ENCODE data around the gene IPO9. TPM values are rescaled to one million over a fixed set of nuclear protein-coding genes. Genes with fewer than 3 reads are reported as not detected.

IPO9 gene
- total RNA-seq, 2 experiments from 2014 or later = 69.2 to 69.4 TPM

GRCh38 chr1:201885531-201886075, 56.6 kb downstream of the IPO9 start:
- no peaks in the 10 kb centered on the region for H3K9me3 Mint-ChIP-seq
- H3K36me3 Mint-ChIP-seq = no peaks in the 10 kb centered on the region
- H3K27me3 Mint-ChIP-seq = peaks cover 24% of the 10 kb centered on the region
- H3K4me3 Mint-ChIP-seq = no peak overlapping the region
- no peak for DNase-seq
- no peak overlapping the region for H3K27ac Mint-ChIP-seq
- peaks cover 10% of the 10 kb centered on the region for H3K4me1 Mint-ChIP-seq

GRCh38 chr1:201886103-201886885, 57.3 kb downstream of the IPO9 start:
- H3K9me3 Mint-ChIP-seq = no peaks in the 10 kb centered on the region
- H3K27me3 Mint-ChIP-seq = peaks cover 28% of the 10 kb centered on the region
- no peak overlapping the region for H3K27ac Mint-ChIP-seq
- no peaks in the 10 kb centered on the region for H3K36me3 Mint-ChIP-seq
- DNase-seq = no peak
- H3K4me3 Mint-ChIP-seq = no peak overlapping the region
- H3K4me1 Mint-ChIP-seq = peaks cover 10% of the 10 kb centered on the region

DNA sequence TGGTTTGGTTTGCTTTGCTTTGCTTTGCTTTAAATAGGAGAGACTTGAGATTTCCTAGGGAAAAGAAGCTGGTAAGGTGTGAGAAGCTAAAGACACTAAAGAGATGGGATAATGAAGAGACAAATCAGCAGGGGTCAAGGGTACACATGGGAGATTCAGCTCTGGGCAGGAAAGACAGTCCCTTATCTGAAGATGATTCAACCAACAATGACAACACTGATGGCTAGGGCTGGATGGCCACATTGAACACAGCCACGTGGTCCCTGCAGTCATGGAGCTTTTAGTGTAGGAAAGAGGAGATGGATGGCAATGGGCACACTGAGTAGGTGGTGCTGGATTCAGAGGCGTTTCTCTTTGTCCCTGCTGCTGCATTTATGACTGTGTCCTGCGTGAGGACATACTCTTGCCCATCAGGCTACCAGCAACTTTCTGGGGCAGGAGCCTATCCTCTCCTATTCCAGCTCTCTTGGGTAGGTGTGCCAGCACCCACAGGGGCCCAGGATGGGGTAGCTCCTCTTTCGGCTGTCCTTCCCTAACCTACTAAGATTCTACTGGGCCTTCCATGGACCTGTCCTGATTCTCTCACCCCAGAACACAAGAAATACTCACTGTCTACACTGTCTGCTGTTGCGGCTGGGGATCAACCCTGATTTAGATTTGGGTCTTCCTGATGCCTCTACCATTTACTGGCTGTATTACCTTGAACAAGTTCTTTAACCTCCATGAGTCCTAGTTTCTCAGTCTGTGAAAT, 58.3 kb downstream of the IPO9 start:
- Mint-ChIP-seq H3K36me3 (no peaks in the 10 kb centered on the region), H3K27me3 (peaks cover 36% of the 10 kb centered on the region), H3K4me1 (peaks cover 10% of the 10 kb centered on the region), H3K9me3 (no peaks in the 10 kb centered on the region), H3K27ac (no peak overlapping the region), H3K4me3 (no peak overlapping the region)
- no peak for DNase-seq

DNA sequence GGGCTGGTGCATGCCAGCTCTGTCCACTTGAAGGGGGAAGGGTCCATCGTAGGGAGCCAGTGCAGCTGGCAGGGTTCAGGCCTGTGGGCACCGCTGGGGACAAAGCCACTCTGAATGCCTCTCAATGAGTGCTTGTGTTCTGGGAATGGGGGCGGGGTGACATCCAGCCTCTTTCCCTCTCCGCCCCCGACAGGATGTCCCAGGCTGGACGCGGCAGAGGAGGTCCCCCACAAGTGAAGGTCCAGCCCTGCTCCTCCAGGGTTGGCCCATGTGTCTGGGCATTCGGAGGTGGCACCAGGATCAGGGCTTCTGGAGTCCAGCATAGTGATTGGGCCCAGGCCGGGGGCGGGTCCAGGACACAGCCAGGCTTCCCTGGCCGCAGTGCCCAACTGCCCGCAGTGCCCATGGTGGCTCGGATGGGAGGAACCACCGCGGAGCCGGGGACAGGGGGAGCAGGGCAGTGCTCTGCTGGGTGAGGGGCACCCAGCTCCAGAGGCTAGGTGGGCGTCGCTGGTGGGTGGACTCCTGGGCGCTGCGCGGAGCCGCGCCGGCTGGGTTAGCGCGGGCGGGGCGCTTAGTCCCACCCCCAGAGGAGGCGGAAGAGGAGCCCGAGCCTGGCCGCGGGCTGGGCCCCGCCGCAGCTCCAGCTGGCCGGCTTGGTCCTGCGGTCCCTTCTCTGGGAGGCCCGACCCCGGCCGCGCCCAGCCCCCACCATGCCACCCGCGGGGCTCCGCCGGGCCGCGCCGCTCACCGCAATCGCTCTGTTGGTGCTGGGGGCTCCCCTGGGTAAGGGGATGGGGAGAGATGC, 59.5 kb downstream of the IPO9 start, which contains the start of gene SHISA4:
SHISA4 (plus strand) TSS at position 617 of the 808 bp plus-strand sequence; CDS start at position 714, 97 bp downstream.
- peak; percentile 19 for DNase-seq
- Mint-ChIP-seq H3K27ac (no peak within 1 kb of the TSS), H3K27me3 (peaks cover 43% of the 10 kb centered on the region)

DNA sequence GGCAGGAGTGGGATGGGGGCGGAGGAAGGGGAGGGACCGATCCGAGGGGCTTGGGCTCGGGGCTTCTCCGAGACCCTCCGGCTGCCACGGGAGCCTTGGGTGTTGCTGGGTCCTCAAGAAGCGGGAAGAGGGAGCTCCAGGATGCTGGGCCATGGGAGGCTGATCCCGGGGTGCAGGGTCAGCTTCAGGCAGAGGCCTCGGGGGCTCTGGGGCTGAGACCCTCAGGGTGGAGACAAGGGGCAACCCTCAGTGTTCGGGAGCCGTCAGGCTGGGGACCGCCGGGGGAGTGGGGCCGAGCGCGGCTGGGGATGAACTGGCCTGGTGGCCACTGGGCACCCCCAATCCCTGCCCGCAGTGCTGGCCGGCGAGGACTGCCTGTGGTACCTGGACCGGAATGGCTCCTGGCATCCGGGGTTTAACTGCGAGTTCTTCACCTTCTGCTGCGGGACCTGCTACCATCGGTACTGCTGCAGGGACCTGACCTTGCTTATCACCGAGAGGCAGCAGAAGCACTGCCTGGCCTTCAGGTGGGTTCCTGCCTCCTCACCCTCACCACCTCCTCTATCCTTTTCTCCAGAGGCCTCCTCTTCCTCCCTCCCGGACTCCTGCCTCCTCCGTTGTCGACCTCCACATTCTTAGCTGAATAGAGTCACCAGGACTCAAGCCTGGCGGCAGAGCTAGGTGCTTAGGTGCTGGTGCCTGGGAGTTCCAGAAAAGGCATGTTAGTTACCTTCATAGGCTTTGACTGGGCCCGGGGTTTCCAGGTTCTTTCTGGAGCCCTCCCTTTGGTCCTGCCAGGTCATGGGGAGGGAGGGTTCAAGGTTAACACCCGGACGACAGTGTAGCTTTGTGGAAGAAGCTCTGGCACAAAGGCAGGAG, 60.4 kb downstream of the IPO9 start:
- H3K9me3 Mint-ChIP-seq = no peaks in the 10 kb centered on the region
- no peak overlapping the region for H3K27ac Mint-ChIP-seq
- no peaks in the 10 kb centered on the region for H3K36me3 Mint-ChIP-seq
- peaks cover 45% of the 10 kb centered on the region for H3K27me3 Mint-ChIP-seq
- DNase-seq = no peak
- peak overlapping the region; percentile 23 for H3K4me3 Mint-ChIP-seq
- H3K4me1 Mint-ChIP-seq = peaks cover 2% of the 10 kb centered on the region

More for the DNA sequence above, 59.5 kb downstream of the IPO9 start, which contains the start of gene SHISA4:
- H3K9me3 Mint-ChIP-seq = no peaks in the 10 kb centered on the region
- no peaks in the 10 kb centered on the region for H3K36me3 Mint-ChIP-seq
- peak within 1 kb of the TSS; percentile 23 for H3K4me3 Mint-ChIP-seq
- peaks cover 5% of the 10 kb centered on the region for H3K4me1 Mint-ChIP-seq

- Mint-ChIP-seq H3K27me3 (peaks cover 45% of the 10 kb centered on the region), H3K4me1 (peaks cover 2% of the 10 kb centered on the region), H3K27ac (no peak overlapping the region), H3K4me3 (no peak overlapping the region), H3K36me3 (no peaks in the 10 kb centered on the region), H3K9me3 (no peaks in the 10 kb centered on the region)
- no peak for DNase-seq
Observed at GRCh38 chr1:201890223-201890622, 61.3 kb downstream of the IPO9 start.

DNA sequence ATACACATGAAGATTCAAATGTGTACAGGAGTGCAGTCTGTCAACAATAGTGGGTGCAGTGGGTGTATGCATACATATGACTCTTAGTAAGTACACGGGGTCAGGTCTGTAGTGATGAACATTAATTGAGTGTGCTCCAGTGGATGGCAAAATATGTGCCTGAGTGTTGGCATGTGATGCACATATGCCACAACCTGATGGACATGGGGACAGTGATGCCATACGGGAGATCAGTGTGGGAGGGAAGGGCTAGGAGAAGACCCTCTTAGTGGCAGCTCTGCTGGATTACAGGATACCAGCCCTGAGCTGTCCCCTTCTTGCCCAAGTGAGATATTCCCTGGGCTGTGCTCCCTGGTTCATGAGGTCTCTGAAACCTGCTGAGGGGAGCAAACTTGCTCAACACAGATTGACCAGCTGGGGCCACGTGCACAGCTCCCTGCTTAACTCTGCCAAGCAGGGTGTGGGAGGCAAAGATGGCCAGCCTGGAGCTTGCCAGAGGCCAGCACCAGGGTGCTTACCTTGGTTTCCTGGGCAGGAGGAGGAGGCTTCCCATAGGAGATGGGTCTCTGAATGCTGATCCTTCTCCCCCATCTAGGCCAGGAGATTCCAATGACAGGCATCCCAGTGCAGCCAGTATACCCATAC, 62.0 kb downstream of the IPO9 start:
- Mint-ChIP-seq H3K27ac (no peak overlapping the region), H3K9me3 (no peaks in the 10 kb centered on the region), H3K4me1 (peaks cover 4% of the 10 kb centered on the region), H3K4me3 (no peak overlapping the region), H3K36me3 (no peaks in the 10 kb centered on the region), H3K27me3 (peaks cover 45% of the 10 kb centered on the region)
- DNase-seq = no peak

DNA sequence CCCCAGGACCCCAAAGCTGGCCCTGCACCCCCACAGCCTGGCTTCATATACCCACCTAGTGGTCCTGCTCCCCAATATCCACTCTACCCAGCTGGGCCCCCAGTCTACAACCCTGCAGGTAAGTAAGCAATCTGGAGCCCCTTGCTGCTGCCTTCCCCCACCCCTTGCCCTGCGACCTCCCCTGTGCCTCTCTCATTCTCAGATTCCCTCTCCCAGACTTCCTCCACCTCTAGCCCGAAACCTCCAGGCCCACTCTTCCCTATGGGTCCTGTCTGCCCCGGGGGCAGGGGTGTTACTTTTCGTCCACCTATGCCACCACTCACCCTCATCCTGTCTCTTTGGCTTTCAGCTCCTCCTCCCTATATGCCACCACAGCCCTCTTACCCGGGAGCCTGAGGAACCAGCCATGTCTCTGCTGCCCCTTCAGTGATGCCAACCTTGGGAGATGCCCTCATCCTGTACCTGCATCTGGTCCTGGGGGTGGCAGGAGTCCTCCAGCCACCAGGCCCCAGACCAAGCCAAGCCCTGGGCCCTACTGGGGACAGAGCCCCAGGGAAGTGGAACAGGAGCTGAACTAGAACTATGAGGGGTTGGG, 62.6 kb downstream of the IPO9 start:
- no peak for DNase-seq
- no peak overlapping the region for H3K4me3 Mint-ChIP-seq
- peaks cover 45% of the 10 kb centered on the region for H3K27me3 Mint-ChIP-seq
- no peak overlapping the region for H3K27ac Mint-ChIP-seq
- H3K4me1 Mint-ChIP-seq = peaks cover 8% of the 10 kb centered on the region
- no peaks in the 10 kb centered on the region for H3K36me3 Mint-ChIP-seq
- H3K9me3 Mint-ChIP-seq = no peaks in the 10 kb centered on the region

GRCh38 chr1:201892211-201892610, 63.3 kb downstream of the IPO9 start:
- no peak overlapping the region for H3K27ac Mint-ChIP-seq
- H3K4me3 Mint-ChIP-seq = no peak overlapping the region
- H3K36me3 Mint-ChIP-seq = no peaks in the 10 kb centered on the region
- H3K9me3 Mint-ChIP-seq = no peaks in the 10 kb centered on the region
- peaks cover 42% of the 10 kb centered on the region for H3K27me3 Mint-ChIP-seq
- no peak for DNase-seq
- H3K4me1 Mint-ChIP-seq = peaks cover 8% of the 10 kb centered on the region

DNA sequence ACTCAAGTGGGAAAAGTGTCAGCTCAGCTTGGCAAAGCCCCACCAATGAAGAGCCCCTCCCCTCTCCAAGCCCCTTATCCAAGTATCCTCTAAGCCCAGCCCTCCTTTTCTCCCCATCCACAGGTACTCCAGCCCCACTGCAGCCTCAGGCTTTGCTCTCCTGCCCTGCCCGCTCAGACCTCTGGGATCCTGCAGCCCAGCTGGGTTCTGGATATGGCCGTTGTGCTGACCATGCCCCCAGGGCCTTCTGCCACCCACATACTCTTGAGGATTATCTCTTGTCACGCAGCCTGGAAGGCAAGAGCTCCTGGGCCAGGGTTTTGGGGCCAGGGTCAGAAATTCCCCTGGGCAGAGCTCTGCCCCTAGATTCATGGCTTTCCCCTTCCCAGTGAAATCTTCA, 64.5 kb downstream of the IPO9 start:
- H3K4me3 Mint-ChIP-seq = no peak overlapping the region
- H3K36me3 Mint-ChIP-seq = no peaks in the 10 kb centered on the region
- H3K4me1 Mint-ChIP-seq = peaks cover 8% of the 10 kb centered on the region
- H3K9me3 Mint-ChIP-seq = no peaks in the 10 kb centered on the region
- no peak for DNase-seq
- peaks cover 32% of the 10 kb centered on the region for H3K27me3 Mint-ChIP-seq
- no peak overlapping the region for H3K27ac Mint-ChIP-seq

DNA sequence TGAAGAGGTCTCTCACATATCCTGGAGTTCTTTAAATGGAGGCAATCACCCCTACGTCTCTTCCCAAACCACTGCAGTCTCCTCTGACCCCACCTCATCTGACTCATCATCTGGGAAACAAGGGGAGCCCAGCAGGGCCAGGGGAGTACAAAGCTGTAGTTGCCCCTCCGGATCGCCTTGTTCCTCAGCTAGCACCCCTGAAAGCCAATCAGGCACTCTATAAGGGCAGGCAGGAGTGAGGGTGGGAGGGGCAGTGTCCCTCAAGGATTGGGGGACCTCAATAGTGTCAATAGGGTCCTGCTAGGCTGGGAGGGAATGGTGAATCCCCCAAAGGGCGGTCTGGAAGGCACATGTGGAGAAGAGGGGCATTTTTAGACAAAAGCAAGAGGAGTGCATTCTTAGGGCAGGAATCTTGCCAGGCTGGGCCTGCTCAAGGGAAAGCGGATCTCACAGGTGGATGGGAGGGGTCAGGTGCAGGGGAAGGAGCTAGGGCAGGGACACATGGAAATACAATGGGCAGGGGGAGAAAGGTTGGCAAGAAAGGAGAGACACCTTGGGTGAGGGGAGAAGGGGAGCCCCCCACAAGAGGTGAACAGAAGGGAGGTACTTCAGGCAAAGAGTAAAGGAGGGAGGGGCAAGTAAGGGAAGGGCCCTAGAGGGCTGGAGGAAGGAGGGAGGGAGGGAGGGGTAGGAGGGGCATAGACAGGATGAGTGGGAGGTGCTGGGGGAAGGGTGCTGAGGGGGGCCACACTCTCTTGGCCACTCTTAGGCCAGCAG, 65.6 kb downstream of the IPO9 start:
- Mint-ChIP-seq H3K9me3 (no peaks in the 10 kb centered on the region), H3K4me3 (no peak overlapping the region), H3K36me3 (no peaks in the 10 kb centered on the region), H3K4me1 (peaks cover 6% of the 10 kb centered on the region), H3K27ac (no peak overlapping the region), H3K27me3 (peaks cover 29% of the 10 kb centered on the region)
- DNase-seq = no peak

DNA sequence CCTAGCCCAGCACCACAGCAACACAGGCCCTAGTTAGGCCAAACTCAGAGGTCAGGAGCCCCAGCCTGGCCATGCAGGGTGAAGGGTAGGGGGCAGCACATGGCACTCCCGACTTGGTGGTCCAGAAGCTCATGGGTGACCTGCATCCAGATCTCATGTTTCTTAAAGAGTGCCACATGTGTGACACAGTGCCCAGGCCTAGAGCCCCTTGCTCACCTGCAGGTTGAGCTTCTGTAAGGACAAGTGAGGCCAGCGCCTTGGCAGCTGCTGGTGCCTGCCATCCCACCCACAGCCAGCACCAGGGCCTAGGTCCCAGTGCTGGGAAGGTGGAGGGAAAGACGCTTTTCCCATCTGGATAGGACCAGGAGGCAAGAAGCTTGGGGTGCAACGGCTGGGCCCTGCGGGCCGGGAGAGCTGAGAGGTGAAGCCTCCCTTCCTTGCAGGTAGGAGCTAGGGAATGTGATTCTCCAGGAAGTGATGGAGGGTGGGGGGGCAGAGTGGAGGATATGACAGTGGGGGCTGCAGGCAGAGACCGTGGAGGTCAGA, 66.2 kb downstream of the IPO9 start:
- no peak overlapping the region for H3K4me3 Mint-ChIP-seq
- no peak for DNase-seq
- H3K27me3 Mint-ChIP-seq = peaks cover 26% of the 10 kb centered on the region
- peaks cover 5% of the 10 kb centered on the region for H3K4me1 Mint-ChIP-seq
- H3K36me3 Mint-ChIP-seq = no peaks in the 10 kb centered on the region
- no peak overlapping the region for H3K27ac Mint-ChIP-seq
- no peaks in the 10 kb centered on the region for H3K9me3 Mint-ChIP-seq

Data from activated naive CD8-positive, alpha-beta T cell treated with anti-CD3 and anti-CD28 coated beads for 36 hours (primary cell).